ENCODE results near the gene KLHL40. TPM values are rescaled to one million over a fixed set of nuclear protein-coding genes. Genes with fewer than 3 reads are reported as not detected.

KLHL40 gene
- total and polyA plus RNA-seq, 9 of the 15 experiments (the other 6 are each of a cell fraction or from before 2014, with no cell fraction given): not detected

DNA sequence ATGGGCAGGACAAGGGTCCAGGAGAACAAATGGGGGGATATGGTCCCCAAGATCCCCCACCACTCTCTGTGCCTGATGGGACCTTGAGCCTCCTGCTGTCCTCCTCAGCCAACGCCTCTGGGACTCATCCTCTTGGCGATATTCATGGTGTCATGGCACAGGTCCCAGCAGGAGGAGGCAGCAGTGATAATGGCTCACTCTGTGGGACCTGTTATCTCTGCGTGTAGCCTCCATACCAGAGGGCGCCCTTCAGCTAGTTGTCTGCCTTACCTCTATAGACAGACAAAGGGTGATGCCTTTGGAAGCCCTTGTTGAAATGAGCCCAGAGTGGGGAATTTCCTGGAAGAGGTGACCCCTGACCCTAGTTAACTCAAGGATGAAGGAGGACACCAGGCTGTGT is 24.4 kb upstream of the KLHL40 start (continued):
- 0 out of 2 replicates have a peak, but pooled peaks have one; percentile 33 for TF ChIP-seq EHMT2 (IDR thresholded peaks at IDR 0.05)
- TF ChIP-seq MTF1 (CRISPR knock-in tag; IDR thresholded peaks at IDR 0.05; ENCODE audit: borderline replicate concordance): no peak
- 0 out of 2 replicates have a peak, but pooled peaks have one; percentile 22 for TF ChIP-seq NFIC (IDR thresholded peaks at IDR 0.05)
- TF ChIP-seq, protein P1, sequence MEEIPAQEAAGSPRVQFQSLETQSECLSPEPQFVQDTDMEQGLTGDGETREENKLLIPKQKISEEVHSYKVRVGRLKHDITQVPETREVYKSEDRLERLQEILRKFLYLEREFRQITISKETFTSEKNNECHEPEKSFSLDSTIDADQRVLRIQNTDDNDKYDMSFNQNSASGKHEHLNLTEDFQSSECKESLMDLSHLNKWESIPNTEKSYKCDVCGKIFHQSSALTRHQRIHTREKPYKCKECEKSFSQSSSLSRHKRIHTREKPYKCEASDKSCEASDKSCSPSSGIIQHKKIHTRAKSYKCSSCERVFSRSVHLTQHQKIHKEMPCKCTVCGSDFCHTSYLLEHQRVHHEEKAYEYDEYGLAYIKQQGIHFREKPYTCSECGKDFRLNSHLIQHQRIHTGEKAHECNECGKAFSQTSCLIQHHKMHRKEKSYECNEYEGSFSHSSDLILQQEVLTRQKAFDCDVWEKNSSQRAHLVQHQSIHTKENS (CRISPR knock-in tag; IDR thresholded peaks at IDR 0.05): no peak
- no peak for TF ChIP-seq FOXM1 (IDR thresholded peaks at IDR 0.05; ENCODE audit: low read depth)
- no peak for TF ChIP-seq FOXM1 (CRISPR knock-in tag; IDR thresholded peaks at IDR 0.05; ENCODE audit: low read depth)
- 0 out of 2 replicates have a peak, but pooled peaks have one; percentile 33 for TF ChIP-seq MYNN (IDR thresholded peaks at IDR 0.05)
- TF ChIP-seq MYNN (CRISPR knock-in tag; IDR thresholded peaks at IDR 0.05): no peak

DNA sequence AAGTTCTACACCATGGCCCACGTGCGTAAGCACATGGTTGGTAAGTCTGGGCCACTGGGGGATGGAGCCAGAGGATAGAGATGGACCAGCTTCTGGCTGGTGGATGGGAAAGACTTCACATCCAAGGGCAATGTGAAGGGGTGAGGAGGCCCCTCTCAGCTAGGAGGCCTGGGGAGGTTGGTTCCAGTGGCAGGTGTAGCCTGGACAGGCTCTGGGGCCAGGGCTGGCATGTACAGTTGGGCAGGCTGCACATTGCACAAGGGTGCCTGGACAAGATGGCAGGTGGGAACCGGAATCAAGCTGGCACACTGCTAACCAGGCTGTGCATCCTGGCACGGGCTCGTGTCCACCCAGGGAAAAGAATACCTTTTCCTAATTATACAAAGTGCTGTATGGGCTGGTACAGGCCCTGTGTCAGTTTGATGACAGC is 23.7 kb upstream of the KLHL40 start:
- ChIA-PET POLR2A (interaction anchor here (0.7 to 1.4 kb wide), 6 partner anchors 8 to 48 kb away, joined by 3 to 6 read pairs (median 3); no protein-coding TSS in a partner anchor), CTCF (ENCODE audit: low intra/inter-chr PET ratio) (interaction anchor here (1.2 to 1.8 kb wide), 2 partner anchors 83 to 169 kb away, joined by 3 to 15 read pairs; no protein-coding TSS in a partner anchor)
- in situ Hi-C loops (cut with MboI): no loop called here
- Histone ChIP-seq H3K27me3 (ENCODE audit: control insufficient read depth in 2 of 2, insufficient read depth in 2 of 2, low read length in 2 of 2) (no peaks in the 10 kb centered on the region), H4K20me1 (replicated peaks; ENCODE audit: control insufficient read depth, insufficient read depth, low read length) (peaks cover 11% of the 10 kb centered on the region; the same call in 1 of the 2 replicates), H3K4me3 (no peak overlapping the region), H3K9me1 (ENCODE audit: control insufficient read depth, insufficient read depth, low read length) (no peaks in the 10 kb centered on the region), H3K4me2 (ENCODE audit: insufficient read depth, low read length) (no peak overlapping the region), H3K9me3 (replicated peaks; ENCODE audit: control insufficient read depth, insufficient read depth, low read depth, low read length) (no peaks in the 10 kb centered on the region), H3K36me3 (ENCODE audit: control insufficient read depth, insufficient read depth, low read length) (peaks cover 5% of the 10 kb centered on the region; the same call in 1 of the 3 replicates), H2AFZ (ENCODE audit: low read depth, low read length) (no peak overlapping the region), H3K79me2 (ENCODE audit: control insufficient read depth, insufficient read depth, low read length) (no peaks in the 10 kb centered on the region), H3K9ac (ENCODE audit: insufficient read depth in 1 of 2, low read depth in 2 of 2, low read length in 2 of 2) (no peak overlapping the region), H3K27ac (ENCODE audit: extremely low read depth, low read depth, low read length) (no peak overlapping the region), H3K4me1 (replicated peaks in 1 of 2; ENCODE audit: control insufficient read depth in 2 of 2, insufficient read depth in 2 of 2, low read length in 2 of 2) (peaks cover 0 to 24% of the 10 kb centered on the region in 2 experiments; a peak in 1 of 5 replicates)
- 66% methylated on average over 5 of the region's 5 CpGs for WGBS (ENCODE audit: insufficient coverage, low coverage, missing lambda C conversion rate)
- intact Hi-C loops (cut with micrococcal nuclease): loop anchor here (1.0 to 2.0 kb wide), 3 partner anchors 83 to 169 kb away; no protein-coding TSS in a partner anchor
- FAIRE-seq (no peak), ATAC-seq (no peak), DNase-seq (ENCODE audit: extremely low read depth in 1 of 4, low spot score in 3 of 4) (no peak)
- no peak for TF ChIP-seq HEY1 (CRISPR knock-in tag; IDR thresholded peaks at IDR 0.05; ENCODE audit: borderline replicate concordance)
- TF ChIP-seq, protein P2, sequence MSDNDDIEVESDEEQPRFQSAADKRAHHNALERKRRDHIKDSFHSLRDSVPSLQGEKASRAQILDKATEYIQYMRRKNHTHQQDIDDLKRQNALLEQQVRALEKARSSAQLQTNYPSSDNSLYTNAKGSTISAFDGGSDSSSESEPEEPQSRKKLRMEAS (CRISPR knock-in tag; IDR thresholded peaks at IDR 0.05): 0 out of 2 replicates have a peak, but pooled peaks have one; percentile 16
- no peak for TF ChIP-seq BHLHE40 (IDR thresholded peaks at IDR 0.05; ENCODE audit: low read length)
- TF ChIP-seq PCBP1 (IDR thresholded peaks at IDR 0.05; ENCODE audit: low read depth, low read length, poor library complexity, severe bottlenecking): no peak
- TF ChIP-seq, protein P3, sequence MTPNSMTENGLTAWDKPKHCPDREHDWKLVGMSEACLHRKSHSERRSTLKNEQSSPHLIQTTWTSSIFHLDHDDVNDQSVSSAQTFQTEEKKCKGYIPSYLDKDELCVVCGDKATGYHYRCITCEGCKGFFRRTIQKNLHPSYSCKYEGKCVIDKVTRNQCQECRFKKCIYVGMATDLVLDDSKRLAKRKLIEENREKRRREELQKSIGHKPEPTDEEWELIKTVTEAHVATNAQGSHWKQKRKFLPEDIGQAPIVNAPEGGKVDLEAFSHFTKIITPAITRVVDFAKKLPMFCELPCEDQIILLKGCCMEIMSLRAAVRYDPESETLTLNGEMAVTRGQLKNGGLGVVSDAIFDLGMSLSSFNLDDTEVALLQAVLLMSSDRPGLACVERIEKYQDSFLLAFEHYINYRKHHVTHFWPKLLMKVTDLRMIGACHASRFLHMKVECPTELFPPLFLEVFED (CRISPR knock-in tag; conservative IDR thresholded peaks at IDR 0.05): no peak
- TF ChIP-seq MXI1 (IDR thresholded peaks at IDR 0.05; ENCODE audit: low read depth, low read length): no peak
- TF ChIP-seq ZNF778 (CRISPR knock-in tag; IDR thresholded peaks at IDR 0.05): no peak
- TF ChIP-seq BDP1 (IDR thresholded peaks at IDR 0.05; ENCODE audit: insufficient read depth, insufficient read length): no peak
- no TSS peak for BruUV-seq (replicated peaks)
